HG03045 (cell line): ENCODE data around the gene SLC4A8.
"Not testable (repeated sequence)": the region's sequence is repeated elsewhere in the genome, so short reads cannot be mapped to it uniquely, and the experiment has no call there.

Source experiments
- ATAC-seq: cut with Tn5 transposase; IDR thresholded peaks from one replicate; pipeline ENCODE4 v1.9.1; 2021; ENCODE audit warnings: mild to moderate bottlenecking, moderate library complexity; ENCODE audit not compliant: unreplicated experiment

Gene SLC4A8

DNA sequence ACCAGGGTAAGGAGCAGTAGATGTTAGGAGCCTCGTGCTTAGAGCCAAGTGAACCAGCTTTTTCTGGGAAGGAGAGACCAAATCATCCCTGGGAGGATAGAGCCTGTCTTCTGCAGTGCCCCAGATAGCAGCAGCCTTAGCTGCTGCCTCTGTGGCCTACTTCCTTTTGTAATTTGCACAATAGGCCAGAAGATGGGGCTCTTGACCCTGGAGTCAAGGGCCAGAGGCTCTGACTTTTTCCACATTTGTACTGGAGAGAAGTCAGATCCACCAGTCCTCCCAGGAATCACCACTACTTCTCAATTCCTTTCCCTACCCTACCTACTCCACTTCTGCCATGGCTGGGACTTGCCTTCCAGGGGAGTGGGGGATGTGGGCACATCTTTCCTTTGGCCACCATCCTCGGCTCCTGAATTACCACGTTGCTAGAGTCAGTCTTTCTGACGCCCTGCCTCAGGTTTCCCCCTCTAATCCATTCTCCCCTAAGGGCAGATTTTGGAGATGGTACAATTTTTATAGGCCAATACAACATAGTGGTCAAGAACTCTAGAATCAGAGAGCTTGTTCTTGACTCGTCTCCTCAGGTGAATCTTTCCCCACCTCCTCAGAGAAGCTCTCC lies 3.3 kb upstream of the SLC4A8 start:
- no peak for ATAC-seq

DNA sequence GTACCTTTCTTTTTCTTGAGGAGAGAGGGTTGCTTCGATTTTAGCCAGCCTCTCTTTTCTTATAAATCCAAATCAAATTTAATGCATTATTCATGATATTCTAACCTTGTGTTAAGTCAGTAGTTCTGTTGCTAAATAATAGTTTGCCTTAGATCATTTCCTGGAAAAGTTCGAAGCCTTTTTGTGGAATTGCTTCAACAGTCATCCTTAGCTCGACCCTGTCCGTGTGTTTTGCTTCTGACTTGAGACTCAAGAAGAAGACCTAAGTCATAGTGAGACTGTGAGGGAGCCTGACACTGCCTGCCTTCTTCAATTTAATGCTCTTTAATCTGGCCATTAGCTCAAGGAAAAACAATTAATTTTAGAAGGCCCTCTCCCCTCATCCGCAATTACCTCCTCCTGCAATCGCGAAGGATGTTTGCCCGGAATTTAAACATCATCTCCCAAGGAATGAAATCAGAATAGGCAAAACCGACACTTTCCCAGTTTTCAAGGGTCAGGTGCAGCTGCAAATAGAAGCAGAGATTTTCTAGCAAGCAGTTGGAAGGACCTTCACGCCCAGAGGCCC lies 453 bp upstream of the SLC4A8 start:
- ATAC-seq: no peak

DNA sequence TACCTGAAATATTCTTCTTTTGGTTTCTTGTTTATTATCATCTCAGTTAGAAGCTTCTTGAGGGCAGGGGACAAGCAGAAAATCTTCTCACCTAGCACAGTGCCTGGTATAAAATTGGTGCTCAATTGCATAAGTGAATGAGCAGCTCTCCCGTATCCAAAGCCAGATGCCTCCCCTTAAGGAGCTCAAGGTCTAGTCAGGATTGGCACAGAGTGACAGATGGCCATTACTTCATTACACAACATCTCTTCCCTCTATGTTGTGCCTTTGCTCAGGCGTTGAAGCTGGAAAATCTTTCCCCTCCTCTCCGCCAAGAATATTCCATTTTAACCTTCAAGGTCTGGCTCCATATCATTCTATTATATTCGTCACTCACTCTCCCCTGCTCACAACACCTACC lies 3.6 kb downstream of the SLC4A8 start:
- ATAC-seq: no peak

DNA sequence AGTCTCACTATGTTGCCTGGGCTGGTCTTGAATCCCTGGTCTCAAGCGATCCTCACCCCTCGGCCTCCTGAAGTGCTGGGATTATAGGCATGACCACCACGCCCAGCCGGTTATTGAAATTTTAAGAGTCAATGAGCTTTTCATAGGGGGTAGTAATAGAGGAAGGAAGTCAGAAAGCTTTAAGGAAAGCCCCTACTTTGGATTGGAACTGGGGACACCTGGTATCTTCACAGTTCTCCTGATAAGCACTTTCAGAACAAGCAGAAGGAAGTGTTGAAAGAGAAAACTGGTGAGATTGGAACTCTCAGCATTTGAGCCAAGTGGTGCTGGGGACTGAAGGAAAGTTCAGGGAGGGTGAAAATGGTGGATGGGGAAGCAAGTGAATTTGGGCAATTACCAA lies 5.1 kb downstream of the SLC4A8 start:
- ATAC-seq: no peak

DNA sequence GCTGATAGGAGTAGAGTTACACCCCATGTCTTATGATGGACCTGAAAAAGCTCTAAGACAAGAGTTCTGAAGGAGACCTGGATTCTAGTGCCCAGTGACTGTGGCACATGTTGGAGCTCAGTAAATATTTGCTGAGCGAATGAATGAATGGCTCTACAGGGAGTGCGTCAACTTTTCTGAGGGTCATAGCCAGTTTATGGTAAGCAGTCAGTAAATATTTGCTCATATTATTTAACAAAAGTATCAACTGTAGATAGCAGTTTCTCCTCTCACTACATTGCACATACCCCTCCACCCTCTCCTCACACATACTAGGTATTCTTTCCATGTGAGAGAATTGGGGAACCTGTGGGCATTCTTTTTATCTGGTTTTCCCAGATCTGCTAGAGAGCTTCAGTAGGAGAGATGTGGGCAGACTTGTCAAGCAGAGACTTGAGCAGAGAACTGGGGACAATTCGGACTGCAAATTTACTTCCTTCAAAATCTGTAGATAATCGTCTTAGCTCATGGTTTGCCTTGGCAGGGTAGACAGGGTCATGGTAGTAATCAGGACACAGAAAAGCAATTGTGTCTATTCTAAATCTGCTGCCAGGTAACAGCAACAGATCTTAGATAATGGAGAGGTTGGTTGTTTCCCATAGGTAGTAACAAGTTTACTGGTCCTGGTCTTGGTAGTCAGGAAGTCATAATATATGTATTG lies 5.7 kb downstream of the SLC4A8 start:
- ATAC-seq: no peak

DNA sequence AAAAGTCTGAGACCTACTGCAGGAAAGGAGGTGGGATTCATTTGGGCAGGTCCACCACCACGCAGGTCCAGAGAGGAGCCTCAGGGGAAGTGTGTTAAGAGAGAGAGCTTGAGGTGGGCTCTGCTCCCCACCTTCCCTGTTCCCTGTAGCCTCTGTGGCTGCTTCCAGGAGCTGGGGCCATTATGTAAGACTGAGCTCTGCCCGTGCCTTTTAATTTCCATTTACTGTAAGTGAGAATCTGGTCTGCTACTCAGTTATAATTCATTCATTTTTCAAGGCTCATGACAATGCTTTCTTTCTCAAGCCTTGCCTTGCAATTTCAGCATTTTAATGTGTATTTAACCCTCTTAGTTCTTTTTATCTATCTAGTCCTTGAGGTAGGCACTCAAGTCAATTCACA lies 8.3 kb downstream of the SLC4A8 start:
- ATAC-seq: no peak

DNA sequence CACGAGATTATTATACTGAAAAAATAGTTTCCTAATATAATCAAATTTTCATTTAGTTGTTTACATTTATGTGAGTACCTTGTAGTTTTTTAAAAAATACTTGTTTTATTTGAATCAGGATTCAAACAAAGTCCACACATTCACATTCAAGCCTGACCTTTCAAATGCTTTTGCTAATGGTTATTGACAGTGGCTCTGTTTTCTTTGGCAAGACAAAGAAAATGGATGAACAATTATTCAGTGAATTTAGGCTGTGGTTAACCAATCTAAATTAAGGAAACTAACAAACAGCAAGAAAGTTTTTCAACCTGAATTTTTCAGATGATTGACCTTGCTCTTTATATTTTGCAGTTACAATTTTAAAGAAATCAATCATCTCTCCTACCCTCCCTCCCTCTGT lies 9.7 kb downstream of the SLC4A8 start:
- ATAC-seq: no peak

DNA sequence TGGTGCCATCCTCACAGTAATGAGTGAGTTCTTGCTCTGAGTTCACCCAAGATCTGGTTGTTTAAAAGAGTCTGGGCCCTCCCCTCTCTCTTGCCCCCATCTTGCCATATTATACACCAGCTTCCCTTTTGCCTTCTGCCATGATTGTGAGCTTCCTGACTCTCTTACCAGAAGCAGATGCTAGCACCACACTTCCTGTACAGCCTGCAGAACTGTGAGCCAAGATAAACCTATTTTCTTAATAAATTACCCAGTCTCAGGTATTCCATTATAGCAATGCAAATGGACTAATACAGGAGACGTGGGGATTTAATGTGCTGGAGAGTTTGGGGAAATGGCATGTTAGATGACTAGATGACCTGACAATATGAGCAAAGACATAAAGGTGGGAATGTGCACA lies 12.8 kb downstream of the SLC4A8 start:
- ATAC-seq: no peak

DNA sequence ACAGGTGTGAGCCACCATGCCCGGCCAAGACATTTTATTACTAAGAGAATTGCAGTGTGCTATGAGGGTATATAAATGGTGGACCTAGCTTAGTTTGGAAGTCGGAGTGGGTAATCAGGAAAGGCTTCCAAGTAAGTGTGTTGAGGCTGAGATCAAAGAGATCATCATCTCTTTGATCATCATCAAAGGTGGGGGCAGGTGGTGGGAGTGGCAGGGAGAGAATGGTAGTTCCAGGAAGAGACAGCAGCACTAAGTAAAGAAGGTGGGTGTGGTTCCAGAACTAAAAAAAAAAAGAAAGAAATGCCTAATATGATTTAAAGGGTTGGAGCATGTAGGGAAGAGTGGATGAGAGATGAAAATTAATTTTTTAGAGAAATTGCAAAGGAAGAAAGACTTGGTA lies 14.7 kb downstream of the SLC4A8 start:
- ATAC-seq: no peak

DNA sequence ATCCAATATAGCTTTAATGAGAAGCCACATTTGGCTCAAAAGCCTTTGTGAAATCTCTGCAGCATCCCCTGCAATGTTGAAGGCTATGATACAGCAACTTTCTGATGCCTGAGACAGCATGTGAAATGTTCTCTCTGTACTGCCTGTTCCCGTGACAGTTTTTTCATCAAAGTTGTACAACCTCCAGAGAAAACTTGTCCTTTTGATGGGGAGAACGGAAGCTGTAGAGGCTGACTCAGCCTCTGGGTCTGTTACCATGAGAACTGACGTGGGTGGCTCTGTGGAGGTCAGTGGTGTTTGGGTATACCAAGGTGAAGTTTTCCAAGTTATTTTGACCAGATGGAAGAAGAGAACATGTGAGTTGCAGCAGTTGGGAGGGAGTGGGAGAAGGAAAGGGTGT lies 17.0 kb downstream of the SLC4A8 start:
- ATAC-seq: no peak

DNA sequence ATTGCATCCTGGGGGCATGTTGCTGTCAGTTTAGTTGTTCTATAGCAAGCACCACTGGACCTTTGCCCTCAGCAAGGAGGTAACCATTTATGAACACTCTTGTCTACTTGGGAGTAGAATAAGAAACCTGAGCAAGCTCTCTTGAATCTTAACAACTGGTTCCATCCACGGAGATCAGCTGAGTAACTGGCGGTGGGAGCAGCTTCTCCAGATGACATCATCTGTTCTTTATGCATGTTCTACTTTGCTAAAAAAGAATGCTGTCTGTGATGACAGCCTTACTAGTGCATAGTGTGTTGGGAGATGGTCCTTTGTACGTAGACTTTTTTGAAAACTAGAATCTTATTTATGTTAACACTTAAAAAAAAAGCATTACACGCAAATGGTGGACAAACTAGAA lies 17.7 kb downstream of the SLC4A8 start:
- no peak for ATAC-seq

DNA sequence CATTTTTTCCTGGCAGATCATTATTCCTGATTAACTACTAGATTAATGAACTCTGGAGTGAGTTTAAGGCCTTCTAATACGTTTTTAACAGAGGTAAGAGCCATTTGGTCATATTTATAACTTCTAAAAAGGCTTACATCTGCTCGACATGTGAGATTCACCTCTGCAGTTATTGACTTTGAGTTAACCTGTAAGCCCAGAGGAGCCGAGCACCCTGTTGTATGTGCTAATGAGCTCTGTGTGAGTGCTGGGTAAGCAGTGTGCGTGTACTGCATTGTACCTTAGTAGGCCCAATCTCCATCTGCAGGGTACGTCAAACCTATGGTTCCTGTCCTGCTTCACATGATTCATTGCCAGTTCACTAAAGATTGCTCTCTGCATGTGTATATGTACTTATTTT lies 18.9 kb downstream of the SLC4A8 start:
- ATAC-seq: no peak

DNA sequence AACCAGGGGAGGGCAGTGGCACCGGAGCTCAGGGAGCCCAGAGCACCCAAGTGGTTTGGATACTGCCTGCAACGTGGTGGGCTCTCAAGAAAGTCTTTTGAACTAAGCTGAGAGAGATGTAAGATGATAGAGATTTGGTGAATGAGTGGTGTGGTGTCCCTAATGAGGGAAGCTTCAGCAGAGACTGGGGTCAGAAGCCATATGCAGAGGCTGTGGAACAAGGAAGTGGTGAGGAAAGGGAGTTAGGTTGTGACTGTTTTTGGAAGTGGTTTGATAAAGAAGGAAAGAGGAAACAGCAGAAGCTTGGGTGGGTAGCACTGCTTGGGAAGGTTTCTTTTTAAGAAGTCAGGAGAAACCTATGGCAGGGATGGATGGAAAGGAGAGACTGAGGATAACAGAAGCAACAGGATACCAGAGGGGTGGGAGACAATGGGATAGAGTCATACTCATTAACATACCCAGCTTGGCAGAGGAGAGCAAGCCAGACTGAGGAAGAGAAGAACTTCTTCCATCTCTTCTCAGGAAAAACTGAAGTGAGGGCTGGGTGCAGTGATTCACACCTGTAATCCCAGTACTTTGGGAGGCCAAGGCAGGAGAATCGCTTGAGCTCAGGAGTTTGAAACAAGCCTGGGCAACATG lies 24.1 kb downstream of the SLC4A8 start:
- no peak for ATAC-seq

DNA sequence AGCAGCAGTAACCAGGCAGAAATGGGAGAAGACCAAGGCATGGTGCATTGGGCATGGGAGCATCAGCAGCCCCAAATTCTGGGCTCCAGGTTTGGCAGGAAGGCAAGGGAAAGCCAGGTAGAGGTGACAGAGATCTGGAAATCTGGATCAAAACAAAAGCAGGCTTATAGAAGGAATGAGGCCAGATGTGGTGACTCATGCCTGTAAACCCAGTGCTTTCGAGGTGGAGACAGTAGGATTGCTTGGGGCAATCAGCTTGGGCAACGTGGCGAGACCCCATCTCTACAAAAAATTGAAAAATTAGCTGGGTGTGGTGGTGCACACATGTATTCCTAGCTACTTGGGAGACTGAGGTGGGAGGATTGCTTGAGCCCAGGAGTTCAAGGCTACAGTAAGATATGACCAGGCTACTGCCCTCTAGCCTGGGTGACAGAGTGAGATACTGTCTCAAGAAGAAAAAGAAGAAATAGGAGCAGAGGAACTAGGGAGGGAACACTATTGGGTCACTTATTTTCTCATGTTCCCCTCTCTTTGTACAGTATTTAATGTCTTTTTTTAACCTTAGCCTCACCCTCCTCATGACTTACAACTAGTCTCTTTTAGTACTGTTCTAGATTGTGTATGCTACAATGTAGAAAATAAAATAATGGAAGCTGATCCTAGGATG lies 25.1 kb downstream of the SLC4A8 start:
- ATAC-seq: no peak

DNA sequence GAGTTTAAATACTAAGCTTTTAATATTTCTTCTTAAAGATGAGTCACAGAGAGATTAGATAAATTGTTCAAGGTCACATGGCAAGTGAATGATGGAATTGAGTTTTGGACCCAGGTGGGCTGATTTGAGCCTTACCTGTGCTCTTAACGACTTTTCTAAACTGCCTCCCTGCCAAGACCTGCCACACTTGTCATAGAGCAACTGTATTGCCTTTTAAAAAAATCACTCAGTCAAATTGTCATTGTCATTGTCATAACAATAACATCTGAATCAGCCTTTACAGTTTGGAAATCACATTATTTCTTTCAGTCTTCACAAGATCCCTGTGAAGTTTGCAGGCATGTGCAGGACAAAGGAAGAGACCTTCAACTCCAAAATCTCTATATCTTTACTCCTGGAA lies 25.7 kb downstream of the SLC4A8 start:
- no peak for ATAC-seq

DNA sequence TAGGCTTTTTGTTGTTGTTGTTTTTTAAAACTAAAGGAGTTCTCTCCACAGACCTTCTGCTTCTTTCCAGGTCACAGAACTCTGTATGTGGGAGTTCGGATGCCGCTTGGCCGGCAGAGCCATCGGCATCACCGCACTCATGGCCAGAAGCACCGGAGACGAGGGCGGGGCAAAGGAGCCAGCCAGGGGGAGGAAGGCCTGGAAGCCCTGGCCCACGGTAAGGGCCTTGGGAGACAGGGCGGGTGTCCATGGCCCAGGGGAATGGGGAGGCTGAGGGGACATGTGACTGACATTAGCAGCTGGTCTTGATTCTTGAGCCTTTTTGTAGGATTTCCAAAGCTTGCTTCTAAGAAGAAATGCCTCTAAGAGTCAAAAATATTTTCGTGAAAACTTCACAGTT lies 26.2 kb downstream of the SLC4A8 start:
- ATAC-seq: no peak

DNA sequence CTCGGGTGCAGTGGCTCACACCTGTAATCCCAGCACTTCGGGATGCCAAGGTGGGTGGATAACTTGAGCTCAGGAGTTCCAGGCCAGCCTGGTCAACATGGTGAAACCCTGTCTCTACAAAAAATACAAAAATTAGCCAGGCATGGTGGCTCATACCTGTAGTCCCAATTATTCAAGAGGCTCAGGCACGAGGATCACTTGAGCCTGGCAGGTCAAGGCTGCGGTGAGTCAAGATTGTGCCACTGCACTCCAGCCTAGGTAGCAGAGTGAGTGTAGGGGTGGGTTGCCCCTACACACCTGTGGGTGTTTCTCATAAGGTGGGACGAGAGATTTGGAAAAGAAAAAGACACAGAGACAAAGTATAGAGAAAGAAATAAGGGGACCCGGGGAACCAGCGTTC lies 29.4 kb downstream of the SLC4A8 start:
- ATAC-seq: not testable (repeated sequence)

DNA sequence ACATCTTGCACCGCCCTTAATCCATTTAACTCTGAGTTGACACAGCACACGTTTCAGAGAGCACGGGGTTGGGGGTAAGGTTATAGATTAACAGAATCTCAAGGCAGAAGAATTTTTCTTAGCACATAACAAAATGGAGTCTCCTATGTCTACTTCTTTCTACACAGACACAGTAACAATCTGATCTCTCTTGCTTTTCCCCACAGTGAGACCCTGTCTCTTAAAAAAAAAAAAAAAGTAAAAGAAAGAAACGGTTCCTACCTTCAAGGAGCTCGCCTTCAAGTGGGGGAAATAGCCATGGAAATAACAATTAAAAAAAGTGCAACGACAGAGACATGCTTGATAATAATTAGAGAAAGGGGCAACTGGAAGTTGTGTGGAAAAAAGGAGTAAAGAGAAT lies 30.4 kb downstream of the SLC4A8 start:
- ATAC-seq: not testable (repeated sequence)

DNA sequence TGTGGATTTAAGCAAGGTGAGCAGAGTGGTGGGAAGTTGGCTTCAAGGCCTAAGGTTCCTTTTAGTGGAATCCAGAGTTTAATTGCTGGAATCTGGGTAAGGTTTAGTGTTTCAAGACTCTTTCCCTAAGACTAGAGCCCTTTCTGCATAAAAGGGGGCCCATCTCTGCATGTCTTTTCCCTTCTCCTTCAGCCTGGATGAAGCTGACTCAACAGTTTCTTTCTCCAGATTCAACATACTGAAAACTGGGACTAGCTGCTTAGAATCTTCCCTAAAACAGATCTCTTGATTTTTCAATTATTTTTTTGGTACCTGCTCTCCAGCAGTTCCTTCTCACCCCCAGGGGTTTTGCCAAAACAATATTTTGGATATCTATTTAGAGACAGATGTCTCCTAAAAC lies 34.0 kb downstream of the SLC4A8 start:
- no peak for ATAC-seq

DNA sequence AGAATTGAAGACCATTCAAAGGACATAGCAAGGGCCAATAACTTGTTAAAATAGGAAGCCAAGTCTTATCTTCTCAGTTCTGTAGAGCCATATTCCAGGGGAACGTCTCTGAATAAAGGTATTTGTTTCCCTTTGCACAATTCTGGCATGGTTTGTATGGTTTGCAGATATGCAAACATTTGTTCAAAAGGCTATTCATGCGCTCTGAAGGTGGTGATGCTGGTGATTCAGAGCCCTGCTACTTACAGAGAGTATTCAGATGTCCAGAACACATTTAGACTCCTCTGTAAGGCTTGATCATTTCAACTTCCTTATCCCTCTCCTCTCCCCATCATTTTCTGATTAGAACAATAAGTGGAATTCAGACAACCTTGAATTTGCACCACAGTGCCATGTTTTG lies 35.9 kb downstream of the SLC4A8 start:
- no peak for ATAC-seq

DNA sequence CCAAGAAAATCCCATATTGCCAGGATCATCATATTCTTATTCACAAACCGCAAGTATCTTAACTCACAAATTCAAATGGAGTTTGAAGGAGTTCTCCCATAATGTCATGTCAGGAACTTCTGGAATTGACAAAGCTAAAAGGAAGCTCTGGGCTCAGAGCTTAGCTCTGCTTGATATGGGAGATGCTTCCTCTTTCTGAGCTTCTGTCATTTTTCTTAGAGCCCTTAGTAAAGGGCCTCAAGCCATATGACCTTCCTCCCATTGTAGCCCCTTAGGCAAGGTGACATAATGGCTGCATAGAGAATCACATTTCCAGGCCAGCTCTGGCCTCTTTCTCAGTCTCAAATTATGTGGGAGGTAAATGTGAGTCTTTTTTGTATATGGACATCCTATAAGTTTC lies 40.9 kb downstream of the SLC4A8 start:
- no peak for ATAC-seq

DNA sequence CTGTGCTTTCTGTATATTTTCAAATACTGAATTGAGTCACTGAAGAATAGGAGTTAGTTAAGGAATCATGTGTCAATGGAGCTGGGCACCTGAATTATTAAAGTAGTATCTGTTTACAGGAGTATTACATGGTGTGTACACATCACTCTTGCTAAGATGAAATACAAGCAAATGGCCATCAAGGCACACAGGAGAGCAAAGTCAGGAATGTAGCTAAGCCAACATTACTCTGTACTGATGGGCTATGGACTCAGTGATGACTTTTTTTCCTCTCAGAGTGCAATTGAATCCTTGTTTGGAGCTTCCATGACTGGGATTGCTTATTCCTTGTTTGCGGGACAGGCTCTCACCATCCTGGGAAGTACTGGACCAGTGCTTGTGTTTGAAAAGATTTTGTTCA lies 45.5 kb downstream of the SLC4A8 start:
- no peak for ATAC-seq
